DMS153 treated with DMSO at 0.1 percent for 48 hours (cell line): ENCODE measurements around the gene DPP10.

Experiments used
- DNase-seq: peaks from one replicate; lab custom pipeline; 2025; ENCODE audit not compliant: unreplicated experiment; lab: John Stamatoyannopoulos, UW

The DPP10 gene

GRCh38 chr2:114789989-114790388 is 347.5 kb downstream of the DPP10 start:
- DNase-seq, result no peak

- no peak for DNase-seq
These were observed 355.1 kb downstream of the DPP10 start for GRCh38 chr2:114797540-114797939.

- DNase-seq, result no peak
These were observed 355.5 kb downstream of the DPP10 start for GRCh38 chr2:114797942-114798341.

GRCh38 chr2:114800371-114800770 is 357.9 kb downstream of the DPP10 start:
- no peak for DNase-seq

GRCh38 chr2:114805195-114805594 is 362.8 kb downstream of the DPP10 start:
- no peak for DNase-seq

GRCh38 chr2:114810092-114810491 is 367.7 kb downstream of the DPP10 start:
- DNase-seq, result no peak

GRCh38 chr2:114812261-114812660 is 369.8 kb downstream of the DPP10 start:
- DNase-seq, result no peak

GRCh38 chr2:114814355-114814754 is 371.9 kb downstream of the DPP10 start:
- DNase-seq, result no peak

- DNase-seq, result no peak
These were observed 378.6 kb downstream of the DPP10 start for GRCh38 chr2:114821055-114821454.

- no peak for DNase-seq
These were observed 401.5 kb downstream of the DPP10 start for GRCh38 chr2:114843963-114844362.

GRCh38 chr2:114857196-114857595 is 414.8 kb downstream of the DPP10 start:
- no peak for DNase-seq

GRCh38 chr2:114859726-114860510 is 417.5 kb downstream of the DPP10 start:
- DNase-seq, result no peak

GRCh38 chr2:114862243-114862642 is 419.8 kb downstream of the DPP10 start:
- DNase-seq, result no peak

- no peak for DNase-seq
These were observed 422.5 kb downstream of the DPP10 start for GRCh38 chr2:114864901-114865300.

GRCh38 chr2:114880046-114880445 is 437.6 kb downstream of the DPP10 start:
- no peak for DNase-seq

GRCh38 chr2:114919985-114920384 is 477.5 kb downstream of the DPP10 start:
- DNase-seq, result no peak

GRCh38 chr2:114922076-114922475 is 479.6 kb downstream of the DPP10 start:
- DNase-seq, result no peak

GRCh38 chr2:114925296-114926255 is 483.1 kb downstream of the DPP10 start:
- DNase-seq, result no peak

GRCh38 chr2:114926303-114926702 is 483.9 kb downstream of the DPP10 start:
- no peak for DNase-seq

- DNase-seq, result no peak
These were observed 486.8 kb downstream of the DPP10 start for GRCh38 chr2:114929225-114929624.

- DNase-seq, result no peak
These were observed 491.3 kb downstream of the DPP10 start for GRCh38 chr2:114933671-114934241.

GRCh38 chr2:114935031-114935430 is 492.6 kb downstream of the DPP10 start:
- DNase-seq, result no peak
